NCI-H2227 (cell line): Measurements from ENCODE around the gene TMEM243.
"Not testable (repeated sequence)": the region's sequence is repeated elsewhere in the genome, so short reads cannot be mapped to it uniquely, and the experiment has no call there.

Experiments used
- DNase-seq: peaks from one replicate; lab custom pipeline; 2025; ENCODE audit not compliant: unreplicated experiment; lab: John Stamatoyannopoulos, UW

Gene TMEM243, protein sequence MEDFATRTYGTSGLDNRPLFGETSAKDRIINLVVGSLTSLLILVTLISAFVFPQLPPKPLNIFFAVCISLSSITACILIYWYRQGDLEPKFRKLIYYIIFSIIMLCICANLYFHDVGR

GRCh38 chr7:87219545-87220025 lies at the start of gene TMEM243:
TMEM243 (minus strand) TSS chr7:87219732; CDS start chr7:87219503, 229 bp downstream.
- DNase-seq, result peak; percentile 46

DNA sequence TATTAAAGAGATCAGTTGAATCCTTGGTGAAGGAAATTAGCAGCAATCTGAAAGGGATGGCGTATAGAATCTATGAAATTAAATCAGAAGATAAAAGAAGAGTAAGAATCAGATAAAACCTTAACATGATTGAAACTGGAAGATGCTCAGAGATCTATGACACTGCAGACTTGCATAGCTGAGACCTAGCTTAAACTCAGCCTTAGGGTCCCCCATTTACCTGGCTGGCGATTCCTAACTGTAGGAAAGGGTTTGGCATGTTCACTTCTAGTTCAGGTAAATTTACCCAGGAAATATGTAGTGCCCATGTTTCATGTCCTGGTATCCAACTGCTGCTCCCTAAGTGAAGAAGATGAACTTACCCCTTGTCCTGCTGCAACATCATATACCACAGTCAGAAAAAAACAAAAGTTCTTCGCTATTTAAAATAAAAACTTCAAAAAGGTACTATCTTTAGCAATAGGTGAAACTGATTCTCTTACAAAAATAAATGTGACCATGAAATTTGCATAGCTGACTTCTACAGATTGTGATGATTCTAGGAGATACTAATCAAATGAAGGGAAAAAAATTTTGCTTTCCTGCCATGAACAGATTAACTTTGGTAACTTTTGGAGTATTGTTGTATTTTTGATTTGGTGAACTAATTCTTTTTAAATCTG lies 47.8 kb upstream of the TMEM243 start:
- no peak for DNase-seq

- DNase-seq, result no peak
Observed at GRCh38 chr7:87263537-87263936, 44.0 kb upstream of the TMEM243 start.

DNA sequence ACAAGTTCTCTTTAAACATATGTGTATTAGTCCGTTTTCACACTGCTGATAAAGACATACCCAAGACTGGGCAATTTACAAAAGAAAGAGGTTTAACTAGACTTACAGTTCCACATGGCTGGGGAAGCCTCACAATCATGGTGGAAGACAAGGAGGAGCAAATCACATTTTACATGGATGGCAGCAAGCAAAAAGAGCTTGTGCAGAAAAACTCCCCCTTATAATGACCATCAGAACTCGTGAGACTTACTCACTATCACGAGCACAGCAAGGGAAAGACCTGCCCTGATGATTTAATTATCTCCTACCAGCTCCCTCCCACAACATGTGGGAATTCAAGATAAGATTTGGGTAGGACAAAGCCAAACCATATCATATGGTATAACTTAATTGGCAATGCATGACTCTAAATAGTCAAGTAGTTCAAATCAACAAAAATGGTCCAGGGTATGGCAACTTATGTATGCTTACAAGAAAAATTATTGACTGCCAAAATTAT lies 34.1 kb upstream of the TMEM243 start:
- no peak for DNase-seq

GRCh38 chr7:87245671-87246070 lies 26.1 kb upstream of the TMEM243 start:
- not testable (repeated sequence) for DNase-seq

DNA sequence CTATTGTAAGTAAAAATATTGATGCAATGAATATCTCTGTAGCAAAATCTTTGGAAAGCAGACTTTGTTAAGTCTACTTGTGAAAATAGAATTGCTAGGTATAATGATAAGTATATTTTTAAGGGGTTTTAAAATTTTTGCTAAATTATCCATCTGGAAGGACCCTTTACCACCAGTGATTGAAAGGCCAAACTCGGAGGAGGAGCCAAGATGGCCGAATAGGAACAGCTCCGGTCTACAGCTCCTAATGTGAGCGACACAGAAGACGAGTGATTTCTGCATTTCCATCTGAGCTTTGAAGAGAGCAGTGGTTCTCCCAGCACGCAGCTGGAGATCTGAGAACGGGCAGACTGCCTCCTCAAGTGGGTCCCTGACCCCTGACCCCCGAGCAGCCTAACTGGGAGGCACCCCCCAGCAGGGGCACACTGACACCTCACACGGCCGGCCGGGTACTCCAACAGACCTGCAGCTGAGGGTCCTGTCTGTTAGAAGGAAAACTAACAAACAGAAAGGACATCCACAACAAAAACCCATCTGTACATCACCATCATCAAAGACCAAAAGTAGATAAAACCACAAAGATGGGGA lies 19.0 kb upstream of the TMEM243 start:
- not testable (repeated sequence) for DNase-seq

- no peak for DNase-seq
Observed at GRCh38 chr7:87234949-87235348, 15.4 kb upstream of the TMEM243 start.

DNA sequence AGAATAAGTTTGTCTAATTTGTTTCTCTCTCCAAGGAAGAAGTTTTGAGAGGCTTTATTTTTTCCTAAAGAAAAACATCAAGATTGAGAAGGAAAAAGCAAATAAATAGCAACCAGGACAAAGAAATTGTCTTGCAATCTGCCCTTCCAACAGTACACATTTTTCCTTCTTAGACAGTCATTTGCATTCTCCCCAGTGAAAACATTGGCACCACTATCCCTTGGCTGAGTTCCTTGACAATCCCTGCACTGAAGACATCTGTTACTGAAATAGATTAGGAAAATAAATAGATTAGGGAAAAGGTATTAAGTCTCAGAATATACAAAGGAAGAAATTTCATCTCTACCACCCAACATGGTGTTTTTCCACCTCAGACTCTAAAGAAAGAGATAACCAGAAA lies 12.2 kb upstream of the TMEM243 start:
- DNase-seq, result no peak

DNA sequence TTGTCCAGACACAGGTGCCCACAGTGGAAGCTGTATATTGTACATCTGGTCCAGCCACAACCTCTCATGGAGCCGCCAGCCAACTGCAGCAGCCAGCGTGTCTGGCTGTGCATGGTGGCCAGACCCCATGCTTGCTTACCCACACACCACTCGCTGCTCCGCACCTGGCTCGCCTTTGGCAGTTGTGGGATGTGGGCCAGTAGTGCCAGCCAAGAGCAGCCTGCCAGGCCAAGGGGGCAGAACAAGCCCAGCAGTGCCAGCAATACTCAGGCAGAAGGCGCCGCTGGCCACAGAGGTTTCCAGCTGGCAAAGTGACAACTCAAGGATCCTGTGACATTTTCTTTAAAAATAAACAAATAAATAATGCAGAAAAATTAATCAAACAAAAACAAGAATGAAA lies 11.7 kb upstream of the TMEM243 start:
- no peak for DNase-seq

DNA sequence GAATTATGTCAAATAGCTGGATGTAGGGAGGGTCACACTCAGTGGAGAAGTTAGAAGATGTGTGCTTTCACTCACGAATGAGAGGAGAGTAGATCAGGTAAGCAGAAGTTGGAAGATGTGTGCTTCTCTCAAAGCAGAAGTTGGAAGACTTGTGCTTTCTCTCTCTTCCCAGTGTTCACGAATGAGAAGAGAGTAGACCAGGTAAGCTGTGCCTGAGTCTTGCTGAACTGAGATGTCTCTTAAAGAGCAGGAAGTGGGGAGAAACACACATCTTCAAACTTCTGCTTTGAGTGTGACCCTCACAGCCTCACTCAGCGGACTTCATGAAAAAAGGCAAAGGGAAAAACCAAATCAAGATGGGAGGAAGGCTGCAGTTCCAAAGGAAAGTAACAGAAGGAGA lies 7.0 kb upstream of the TMEM243 start:
- no peak for DNase-seq

DNA sequence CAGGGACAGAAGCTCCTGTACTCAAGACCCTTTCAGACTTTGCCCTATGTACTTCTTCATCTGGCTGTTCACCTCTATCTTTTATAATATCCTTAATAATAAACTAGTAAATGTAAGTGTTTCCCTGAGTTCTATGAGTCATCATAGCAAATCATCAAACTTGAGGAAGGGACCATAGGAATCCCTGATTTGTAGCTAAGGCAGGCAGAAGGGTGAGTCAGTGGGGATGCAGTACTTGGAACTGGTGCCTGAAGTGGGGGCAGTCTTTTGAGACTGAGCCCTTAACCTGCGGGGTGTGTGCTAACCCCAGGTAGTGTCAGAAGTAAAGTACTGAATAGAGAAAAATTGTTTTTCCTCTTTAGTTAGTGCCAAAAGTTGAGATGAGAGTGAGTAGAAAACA lies 6.2 kb upstream of the TMEM243 start:
- DNase-seq, result no peak

- no peak for DNase-seq
Observed at GRCh38 chr7:87223666-87224065, 4.1 kb upstream of the TMEM243 start.

- peak; percentile 39 for DNase-seq
Observed at GRCh38 chr7:87220734-87221215, 1.2 kb upstream of the TMEM243 start.

DNA sequence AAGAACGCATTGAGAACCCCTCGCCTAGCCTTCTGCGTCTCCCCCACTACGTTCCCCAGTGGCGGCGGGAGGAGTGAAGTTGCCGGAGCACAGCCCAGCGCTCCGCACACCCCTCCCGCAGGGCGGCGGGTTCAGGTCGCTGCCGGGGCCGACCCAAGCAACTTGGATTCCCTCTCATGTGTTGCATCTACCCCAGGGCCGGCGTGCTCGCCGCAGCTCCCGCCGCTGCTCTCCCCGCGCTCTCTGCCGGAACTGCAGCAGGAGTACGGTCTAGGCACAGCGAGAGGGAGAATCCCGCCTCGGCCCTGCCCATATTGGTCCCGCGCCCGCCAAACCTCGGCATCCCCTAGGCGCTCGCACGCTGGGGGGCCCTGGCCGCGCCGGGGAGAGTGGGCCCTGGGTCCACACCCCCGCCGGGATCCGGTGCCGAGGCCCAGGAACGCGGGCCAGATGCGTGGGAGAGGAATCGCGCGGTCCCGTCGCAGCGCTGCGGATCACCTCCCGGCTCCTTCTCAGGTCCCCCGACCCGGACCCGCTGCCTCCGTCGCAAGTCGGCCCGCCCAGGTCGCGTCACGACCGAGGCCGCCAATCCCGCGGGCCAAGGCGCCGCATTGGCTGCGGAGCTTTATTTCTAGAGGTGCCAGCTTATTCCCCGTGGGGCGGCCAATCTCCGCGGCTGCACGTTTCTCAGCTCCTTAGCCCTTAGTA lies 648 bp upstream of the TMEM243 start:
- peak; percentile 90 for DNase-seq

DNA sequence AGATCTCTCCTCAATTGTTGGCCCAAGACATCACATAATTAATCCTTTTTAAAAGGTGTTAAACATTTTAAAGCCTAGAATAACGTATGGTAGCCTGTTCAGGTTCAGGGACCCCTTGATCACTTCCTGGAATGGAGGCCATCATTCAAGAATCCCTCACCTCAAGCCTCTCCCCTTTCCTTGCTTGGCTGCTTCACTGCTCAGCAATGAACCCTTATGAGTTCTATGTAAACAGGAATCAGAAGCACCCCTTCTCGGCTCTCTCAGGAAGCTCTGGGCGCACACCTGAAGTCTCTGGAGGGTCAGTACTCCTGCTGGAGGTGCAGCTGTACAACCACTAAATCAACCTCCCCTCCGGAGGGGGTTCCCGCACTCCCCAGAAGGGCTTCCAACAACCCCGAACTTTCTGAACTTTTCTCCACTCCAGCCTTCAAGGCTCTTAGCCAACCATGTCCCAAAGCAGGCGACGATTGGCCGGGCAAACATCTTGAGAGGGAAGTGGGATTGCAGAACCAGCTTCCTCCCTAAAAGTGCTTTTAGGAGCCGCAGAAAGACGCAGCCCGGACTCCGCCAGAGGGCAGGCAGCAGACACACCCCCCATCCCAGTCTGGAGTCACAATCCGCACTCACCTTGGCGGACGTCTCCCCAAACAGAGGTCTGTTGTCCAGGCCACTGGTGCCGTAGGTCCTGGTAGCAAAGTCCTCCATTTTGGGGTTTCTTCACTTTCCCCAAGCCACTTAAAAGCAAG lies 562 bp downstream of the TMEM243 start:
- DNase-seq, result no peak

DNA sequence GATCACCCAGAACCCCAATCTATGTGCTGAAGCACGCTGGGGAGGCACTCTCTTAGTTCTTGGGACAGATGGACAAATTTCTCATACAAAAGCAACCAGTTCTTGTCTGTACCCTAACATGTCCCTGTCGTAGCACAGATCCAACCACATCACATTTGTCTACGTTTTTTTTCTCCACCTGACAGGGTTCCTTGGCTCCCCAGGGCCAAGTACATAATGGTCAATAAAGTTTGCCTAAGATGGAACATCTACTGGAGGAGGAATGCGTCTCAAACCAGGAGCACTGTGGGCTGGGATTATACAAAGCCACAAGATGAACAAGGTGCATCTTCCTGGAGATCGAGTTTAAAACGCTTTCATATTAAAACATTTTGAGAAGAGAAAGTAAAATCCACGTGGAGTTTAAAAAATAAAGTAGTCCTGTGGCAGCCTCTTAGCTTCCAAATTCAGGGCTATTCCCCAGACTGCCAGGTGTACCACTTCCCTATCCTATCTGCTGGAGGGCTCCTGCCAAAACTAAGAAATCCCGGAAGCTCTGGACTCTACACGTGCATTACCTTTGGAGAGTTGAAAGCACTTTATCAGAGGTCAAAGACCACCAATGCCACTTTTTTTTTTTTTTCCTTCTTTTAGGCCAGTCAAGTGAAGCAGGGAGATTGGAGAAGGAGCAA lies 1.4 kb downstream of the TMEM243 start:
- DNase-seq, result no peak

GRCh38 chr7:87216701-87217508 lies 2.6 kb downstream of the TMEM243 start:
- no peak for DNase-seq

GRCh38 chr7:87215046-87215445 lies 4.5 kb downstream of the TMEM243 start:
- DNase-seq, result no peak

DNA sequence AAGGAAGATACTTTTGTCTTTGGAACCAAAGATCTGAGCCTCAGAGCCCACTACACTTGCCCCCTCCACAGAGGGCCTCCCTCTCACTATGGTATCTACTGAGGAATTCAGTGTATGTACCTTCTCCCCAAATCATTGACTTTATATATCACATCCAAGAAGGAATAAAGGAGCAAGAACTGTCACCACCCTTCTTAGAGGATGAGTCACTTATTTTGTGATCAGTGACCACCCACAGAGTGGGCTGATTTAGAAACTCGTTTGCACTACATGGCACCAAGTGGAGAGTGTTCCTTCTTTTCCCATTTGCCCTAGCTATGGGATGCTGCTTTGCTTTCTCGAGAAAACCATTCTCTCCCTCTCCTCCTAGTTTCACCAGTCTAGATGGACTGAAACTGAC lies 5.7 kb downstream of the TMEM243 start:
- DNase-seq, result no peak

GRCh38 chr7:87213252-87213651 lies 6.3 kb downstream of the TMEM243 start:
- DNase-seq, result no peak
